Hematopoietic multipotent progenitor cell (in vitro differentiated cells): ENCODE data around the gene C3orf52. TPM values are rescaled to one million over a fixed set of nuclear protein-coding genes. Genes with fewer than 3 reads are reported as not detected.
"Not testable (repeated sequence)": the region's sequence is repeated elsewhere in the genome, so short reads cannot be mapped to it uniquely, and the experiment has no call there.

Source experiments
- DNase-seq, 3 donors: peaks; one replicate each; pipeline ENCODE4 v3.0.0-alpha.2; 2011 to 2015; ENCODE audit warnings: low read depth in 2 of 3, low spot score in 2 of 3
- total RNA-seq: library from RNA; depleted of rRNA; stranded (reverse); fragments of >200 nt; gene quantifications from one replicate; pipeline ENCODE4 v1.2.3, GENCODE V29; 2012

The C3orf52 gene, protein sequence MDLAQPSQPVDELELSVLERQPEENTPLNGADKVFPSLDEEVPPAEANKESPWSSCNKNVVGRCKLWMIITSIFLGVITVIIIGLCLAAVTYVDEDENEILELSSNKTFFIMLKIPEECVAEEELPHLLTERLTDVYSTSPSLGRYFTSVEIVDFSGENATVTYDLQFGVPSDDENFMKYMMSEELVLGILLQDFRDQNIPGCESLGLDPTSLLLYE
- 0.27 TPM for total RNA-seq

DNA sequence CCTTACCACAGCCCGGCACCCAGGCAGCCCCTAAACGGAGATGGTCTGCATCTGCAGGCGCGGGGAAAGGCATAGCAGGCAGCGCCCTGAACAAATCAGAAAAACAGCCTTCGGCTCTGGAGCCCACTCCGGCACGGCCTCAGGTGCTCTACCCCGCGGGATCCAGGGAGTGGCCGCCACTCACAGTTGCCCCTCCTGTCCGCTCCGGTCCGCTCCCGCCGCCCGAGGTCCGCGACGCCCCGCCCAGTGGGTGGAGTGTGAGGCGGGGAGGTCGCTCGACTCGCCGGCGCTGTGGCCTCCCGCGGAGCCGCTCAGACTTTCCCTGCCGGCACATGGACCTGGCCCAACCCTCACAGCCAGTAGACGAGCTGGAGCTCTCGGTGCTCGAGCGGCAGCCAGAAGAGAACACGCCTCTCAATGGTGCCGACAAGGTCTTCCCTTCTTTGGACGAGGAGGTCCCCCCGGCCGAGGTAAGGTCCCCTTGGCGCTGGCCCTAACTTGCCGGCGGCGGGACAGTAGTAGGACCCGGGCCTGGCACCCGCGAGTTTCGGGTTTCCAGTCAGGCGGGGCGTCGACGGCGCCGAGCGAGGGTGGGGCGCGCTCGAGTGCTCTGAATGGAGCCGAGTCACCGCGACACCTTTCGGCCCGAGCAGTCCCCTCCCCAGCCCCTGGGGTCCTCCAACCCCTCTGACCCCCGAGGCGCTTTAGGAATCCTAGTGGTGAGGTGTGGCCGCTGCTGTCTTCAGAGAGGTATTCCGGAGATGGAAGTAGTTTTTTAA is at the start of gene C3orf52:
TSS of gene C3orf52 (plus strand) at position 314 of the 779 bp plus-strand sequence. CDS start at position 333, 19 bp downstream.
- peak; percentile 23 to 48 (median 46) for DNase-seq

DNA sequence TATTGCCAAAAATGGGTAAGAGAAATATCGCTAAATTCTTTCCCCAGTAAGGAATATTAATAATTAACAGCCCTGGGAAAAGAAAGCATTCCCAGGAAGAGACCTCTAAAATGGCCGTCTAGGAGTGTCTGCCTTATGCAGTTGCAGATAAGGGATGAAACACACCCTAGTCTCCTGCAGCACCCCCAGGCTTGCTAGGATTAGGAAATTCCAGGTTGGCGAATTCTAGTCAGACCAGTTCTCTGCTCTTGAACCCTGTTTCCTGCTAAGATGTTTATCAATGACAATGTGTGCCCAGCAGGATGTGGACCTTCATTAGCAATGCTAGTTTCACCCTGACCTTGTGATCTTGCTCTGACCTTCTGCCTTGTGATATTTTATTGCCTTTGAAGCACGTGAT is 49.0 kb upstream of the C3orf52 start:
- not testable (repeated sequence) for DNase-seq

DNA sequence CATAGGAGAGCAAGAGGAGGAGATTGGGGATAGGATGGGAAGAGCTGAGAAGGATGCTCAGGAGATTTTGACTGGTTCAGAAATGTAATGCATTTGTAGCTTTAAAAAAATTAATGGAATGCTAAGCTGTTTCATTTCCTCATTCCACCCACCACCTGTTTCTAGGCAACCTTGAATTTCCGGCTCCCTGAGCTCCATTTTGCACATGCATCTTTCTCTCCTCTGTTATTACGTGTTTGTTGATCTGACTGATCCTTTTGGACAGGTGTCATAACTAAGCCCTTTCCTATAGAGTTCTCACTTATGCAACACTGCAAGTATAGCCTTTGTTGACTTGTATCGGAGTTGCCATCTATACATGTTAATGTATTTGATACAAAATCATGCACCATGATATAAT is 47.3 kb upstream of the C3orf52 start:
- DNase-seq: no peak

DNA sequence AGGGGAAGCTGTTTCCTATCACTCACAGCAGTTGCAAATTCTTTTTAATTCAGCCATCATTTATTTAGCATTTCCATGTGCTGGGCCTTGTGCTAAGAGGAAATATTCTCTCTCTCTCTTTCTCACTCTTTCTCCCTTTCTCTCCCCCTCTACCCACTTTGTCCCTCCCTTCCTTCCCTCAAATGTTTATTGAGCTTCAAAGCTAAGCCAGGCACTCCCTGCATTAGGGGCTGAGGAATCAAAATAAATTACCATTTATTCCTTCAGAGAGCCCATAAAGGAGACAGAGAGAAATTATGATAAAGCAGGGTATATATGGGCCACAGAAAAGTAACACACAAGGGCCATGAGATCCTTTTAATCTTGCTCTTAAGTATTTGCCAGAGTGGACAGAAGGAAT is 44.9 kb upstream of the C3orf52 start:
- DNase-seq: no peak

DNA sequence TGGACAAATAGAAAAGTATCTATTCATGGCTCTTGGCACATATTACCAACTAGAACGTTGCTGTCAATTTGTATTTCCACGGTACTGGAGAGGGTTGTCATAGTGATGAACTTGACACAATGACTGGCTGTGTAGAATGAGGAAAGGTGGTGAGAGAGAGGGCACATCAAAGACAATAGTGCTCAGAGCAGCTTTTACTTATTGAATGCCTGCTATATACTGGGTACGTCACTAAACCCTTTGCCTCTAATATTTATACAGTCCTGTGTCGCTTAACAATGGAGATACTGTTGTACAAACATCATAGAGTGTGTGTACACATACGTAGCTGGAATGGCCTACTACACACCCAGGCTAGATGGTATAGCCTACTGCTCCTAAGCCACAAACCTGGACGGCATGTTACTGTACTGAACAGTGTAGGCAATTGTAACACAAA is 43.3 kb upstream of the C3orf52 start:
- no peak for DNase-seq

DNA sequence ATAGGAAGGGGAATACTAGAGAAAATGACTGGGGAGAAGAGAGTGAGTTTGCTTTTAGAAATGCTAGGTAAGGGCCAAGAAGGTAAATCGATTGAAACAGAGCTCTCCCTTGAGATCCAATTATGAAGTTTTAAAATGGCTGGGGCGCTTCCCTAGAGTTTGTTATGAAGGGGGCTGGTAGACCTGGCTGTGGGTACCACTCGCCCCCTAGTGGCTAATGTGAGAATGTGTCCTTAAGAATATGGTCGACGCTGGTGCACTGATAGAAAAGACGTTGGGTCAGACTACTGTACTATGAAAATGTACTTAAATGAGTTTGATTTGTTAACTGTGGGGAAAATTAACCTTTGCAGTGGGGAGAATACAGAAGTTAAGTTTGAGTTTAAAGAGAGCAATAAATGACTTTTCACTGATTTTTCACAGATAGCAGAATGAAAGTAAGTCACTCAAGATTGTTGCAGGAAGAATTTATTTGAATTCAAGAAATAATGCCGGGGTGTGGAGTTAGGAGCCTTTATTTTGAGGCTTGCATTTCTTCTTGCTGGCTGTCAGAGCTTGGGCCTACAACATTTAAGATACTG is 42.5 kb upstream of the C3orf52 start:
- DNase-seq: peak; percentile 18 to 86 (median 64)

DNA sequence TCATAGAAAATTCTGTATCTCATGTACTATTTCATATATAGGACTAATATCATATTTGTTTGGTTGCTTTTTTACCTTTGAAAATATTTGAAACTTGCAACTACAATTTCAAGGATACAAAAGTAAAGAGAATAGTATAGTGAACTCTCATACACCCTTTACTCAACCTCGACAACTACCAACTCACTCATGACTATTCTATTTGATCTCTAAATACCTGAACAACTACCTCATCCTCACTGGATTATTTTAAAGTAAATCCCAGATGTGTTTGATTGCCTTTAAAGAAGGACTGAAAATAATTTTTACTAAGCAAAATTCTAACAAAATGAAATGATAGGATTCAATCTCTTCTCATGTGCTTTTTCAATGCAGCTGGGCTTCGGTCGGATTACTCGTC is 39.6 kb upstream of the C3orf52 start:
- no peak for DNase-seq

DNA sequence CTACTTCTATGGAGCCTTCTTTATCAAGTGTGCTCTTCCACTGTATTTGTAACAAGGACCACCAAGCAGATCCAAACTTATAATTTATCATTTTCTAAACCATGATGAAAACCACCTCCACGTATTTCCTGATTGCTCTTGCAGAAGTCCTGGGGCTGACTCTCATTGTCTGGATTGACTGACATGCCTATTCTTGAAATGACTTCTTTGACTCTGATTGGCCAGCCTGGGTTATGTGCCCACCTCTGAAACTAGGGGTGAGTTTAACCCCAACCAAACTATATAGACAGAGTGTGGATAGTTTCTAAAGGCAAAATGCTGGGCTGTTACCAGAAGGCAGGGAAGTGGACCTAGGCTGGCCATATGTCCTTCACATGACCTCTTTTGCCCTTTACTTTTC is 38.9 kb upstream of the C3orf52 start:
- DNase-seq: no peak

DNA sequence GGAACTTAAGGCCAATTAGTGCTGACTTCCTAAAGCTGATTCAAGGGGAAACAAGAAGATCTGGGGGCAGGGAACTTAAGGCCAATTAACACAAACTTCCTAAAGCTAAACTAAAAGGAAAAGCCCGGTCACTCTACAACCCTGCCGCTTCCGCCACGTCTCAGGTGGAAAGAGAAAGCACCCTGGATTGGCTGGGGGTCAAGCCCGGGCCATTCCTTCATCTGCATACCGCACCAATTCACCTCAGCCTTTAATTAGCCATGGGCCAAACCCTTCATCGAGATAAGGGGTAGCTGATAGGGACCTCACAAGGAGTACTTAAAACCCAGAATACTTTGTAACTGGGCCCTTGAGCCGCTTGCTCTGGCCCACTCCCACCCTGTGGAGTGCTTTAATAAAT is 37.3 kb upstream of the C3orf52 start:
- DNase-seq: no peak

DNA sequence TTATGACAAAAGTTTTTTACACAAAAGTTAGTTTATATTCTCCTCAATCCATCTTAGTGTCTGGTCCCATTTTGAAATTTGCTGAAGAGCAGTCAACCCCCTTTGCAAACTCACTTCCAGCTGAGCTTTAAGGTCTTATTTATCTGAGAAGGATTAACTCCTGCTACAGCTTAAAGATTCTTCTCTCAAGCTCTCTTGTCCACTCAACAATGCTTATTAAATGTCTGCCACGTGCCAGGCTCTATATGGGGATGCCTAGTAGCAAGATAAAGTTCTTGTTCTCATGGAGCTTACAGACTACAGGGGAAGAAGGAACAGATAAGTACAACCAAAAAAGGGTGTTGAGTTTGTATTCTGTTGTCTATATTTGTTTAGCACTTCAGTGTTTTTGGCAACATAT is 33.0 kb upstream of the C3orf52 start:
- no peak for DNase-seq

DNA sequence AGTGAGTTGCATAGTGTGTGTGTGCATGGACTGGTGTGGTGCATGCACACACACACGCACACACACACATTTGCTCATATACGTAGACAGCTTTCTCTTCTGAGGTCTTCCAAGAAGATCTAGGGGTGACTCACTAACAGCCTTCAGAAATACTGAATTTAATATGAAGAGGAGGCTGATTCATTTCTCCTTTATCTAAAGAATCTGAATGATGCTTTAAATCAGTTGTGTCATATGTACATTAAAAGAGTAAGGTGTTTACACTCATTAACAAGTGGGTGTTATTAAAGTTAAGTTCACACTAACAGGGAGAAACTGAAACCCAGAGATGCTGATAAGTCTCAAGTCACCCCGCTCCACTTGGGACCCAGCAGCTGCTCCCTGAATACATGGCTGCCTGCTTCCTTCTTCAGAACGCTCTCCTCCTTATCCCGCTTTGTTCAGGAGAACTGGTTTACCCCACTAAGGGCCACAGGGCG is 29.7 kb upstream of the C3orf52 start:
- DNase-seq: no peak

DNA sequence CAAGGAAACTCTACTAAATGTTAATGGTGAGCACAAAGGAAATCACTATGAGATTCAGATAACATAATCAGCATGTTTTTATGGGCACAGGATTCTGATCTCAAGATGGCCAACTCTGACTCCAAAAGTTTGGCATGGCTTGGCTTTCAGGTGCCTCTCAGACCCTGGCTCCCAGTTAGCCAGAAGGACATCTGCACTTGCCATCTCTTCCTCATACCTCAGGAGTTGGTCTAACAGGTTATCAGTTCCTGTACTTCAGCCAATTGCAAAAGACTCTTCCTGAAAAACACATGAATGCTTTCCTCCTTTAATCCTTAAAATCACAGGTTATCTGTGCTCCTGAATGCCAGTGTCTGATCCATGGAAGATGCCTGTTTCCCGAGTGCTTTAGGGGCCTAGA is 26.7 kb upstream of the C3orf52 start:
- DNase-seq: no peak

DNA sequence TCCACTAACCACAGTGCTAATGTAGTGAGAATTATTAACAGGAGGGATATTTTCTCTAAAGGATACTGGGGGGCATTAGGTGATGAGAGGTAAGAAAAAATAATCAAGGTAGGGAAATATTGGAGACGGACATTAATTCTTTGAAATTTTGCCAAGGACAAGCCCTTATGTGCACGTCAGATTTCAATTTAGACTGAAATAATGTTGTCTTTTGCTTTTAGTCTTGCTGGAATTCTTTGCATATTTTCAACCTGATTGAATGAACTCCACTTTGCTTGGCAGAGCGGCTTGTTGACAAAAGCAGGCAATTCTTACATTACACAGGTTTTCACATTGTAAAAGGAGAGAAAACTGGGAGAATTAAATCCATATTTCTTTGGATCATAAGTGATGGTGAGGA is 25.0 kb upstream of the C3orf52 start:
- no peak for DNase-seq

DNA sequence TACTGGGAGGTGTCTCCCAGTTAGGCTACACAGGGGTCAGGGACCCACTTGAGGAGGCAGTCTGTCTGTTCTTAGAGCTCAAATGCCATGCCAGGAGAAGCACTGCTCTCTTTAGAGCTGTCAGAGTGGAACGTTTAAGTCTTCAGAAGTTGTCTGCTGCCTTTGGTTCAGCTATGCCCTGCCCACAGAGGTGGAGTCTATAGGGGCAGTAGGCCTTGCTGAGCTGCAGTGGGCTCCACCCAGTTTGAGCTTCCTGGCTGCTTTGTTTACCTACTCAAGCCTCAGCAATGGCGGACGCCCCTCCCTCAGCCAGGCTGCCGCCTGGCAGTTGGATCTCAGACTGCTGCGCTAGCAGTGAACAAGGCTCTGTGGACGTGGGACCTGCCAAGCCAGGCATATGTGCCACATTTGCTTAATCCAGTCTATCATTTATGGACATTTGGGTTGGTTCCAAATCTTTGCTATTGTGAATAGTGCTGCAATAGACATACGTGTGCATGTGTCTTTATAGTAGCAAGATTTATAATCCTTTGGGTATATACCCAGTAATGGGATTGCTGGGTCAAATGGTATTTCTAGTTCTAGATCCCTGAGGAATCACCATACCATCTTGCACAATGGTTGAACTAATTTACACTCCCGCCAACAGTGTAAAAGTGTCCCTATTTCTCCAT is 13.7 kb upstream of the C3orf52 start:
- not testable (repeated sequence) for DNase-seq

DNA sequence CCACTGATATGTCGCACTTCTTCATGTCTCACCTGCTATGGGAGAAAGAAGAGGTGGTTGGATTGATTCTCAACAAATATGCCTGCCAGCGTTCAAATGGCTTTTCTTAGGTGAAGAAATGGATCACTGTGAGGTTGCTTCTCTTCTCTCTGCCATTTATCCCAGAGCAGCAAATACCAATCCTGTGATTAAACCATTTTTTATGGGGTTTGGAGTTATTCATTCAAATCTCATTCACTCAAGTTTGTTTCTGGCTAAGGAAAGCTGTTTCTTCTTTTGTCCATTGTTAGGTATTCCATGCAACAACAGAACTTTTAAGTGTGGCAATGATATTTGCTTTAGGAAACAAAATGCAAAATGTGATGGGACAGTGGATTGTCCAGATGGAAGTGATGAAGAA is 12.2 kb upstream of the C3orf52 start:
- DNase-seq: no peak

DNA sequence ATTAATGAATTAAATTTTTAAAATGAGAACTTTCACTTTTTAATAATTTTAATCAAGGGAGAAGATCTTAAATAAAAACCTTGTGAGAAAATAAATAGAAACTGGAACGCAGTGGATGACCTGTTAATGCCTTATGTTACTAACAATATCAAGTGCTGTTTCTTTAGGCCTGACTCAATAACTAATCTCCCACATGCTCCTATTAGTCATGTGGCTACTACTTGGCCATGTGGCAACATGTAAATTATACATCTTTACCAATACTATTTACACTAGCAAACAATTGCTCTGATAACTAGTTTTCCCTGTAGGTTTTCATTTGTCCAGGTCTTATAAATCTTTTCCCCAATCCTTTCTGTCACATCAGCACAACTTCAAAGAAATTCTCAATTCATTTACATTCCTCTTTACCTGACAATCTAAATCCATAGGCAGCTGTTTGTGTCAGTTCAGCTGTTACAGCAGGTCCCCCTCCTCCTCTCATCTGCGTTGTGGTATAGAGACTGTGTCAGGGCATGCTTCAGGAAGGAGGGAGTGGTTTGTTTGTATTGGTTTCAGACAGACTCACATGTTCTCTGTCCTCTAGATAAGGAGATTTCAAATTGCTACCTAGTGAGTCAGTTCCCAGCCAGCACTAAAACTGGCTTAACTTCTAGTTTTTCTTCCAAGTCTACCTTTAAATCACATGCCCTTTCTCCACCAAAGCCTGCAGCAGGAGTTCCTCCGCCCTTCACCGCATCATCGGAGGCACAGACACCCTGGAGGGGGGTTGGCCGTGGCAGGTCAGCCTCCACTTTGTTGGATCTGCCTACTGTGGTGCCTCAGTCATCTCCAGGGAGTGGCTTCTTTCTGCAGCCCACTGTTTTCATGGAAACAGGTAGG is 11.3 kb upstream of the C3orf52 start:
- DNase-seq: peak in 1 of 3 donors; percentile 20

DNA sequence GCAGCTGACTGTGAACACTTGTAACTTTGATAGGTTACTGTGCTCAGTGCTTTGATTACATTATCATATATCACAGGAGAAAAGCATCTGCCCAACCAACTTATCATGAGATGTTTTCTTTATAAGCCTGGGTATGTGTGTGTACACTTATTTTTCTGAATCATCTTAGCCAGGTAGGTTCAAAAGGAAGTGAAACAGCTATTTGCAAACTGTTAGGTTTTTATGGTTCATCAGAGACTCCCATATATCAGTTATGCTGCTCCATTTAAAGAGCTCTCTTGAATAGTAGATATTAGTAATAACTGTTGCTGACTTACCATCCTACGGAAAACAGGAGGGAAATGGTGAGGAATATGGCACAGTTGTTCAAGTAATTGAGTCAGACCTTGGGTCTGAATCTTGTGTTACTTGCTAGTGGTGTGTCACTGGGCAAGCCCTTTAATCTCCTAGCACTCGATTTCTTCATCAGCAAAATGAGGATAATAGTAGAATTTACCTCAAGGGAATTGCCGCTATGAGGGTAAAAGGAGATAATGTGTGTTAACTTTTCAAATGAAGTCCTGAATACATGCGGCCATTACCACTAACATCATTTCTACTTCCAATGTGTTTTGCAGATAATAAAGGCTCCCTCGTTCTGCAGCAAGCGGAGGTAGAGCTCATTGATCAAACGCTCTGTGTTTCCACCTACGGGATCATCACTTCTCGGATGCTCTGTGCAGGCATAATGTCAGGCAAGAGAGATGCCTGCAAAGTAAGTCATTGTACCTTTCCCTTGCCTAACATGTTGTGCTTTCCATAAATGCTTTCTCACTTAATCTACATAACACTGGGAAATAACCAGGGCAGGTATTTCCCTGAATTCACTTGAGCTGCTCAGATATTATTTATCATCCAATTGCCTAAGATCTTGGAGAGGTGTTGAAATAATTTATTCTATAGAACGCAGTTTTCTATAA is 7.8 kb upstream of the C3orf52 start:
- no peak for DNase-seq

DNA sequence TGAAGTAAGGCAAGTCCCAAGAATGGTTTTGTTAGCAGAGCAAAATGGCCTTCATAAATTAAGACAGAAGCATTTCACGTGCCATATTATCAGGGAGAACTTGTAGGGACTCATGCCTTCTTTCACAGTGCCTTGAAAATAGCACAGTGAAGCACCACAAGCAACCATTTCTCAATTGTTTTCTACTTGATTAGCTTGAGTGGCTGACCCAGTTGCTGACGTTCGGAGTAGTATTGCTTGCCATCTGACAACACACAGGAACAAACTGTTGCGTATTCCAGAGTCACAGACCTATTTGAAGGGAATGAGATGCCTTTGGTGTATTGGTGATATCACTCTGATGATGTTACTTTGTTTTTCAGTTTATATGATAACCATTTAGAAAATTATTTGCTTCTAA is 3.0 kb upstream of the C3orf52 start:
- no peak for DNase-seq
